Ecto neural progenitor cell (in vitro differentiated cells): ENCODE results near the gene TENT5C.

Experiments
- DNase-seq: peaks from one replicate; pipeline ENCODE4 v3.0.0-alpha.2; 2018; ENCODE audit warnings: low spot score

The TENT5C gene

GRCh38 chr1:117636637-117637425, 31.0 kb downstream of the TENT5C start:
- no peak for DNase-seq

GRCh38 chr1:117638141-117638540, 32.3 kb downstream of the TENT5C start:
- no peak for DNase-seq

GRCh38 chr1:117638759-117639158, 32.9 kb downstream of the TENT5C start:
- DNase-seq, result no peak

- no peak for DNase-seq
These were observed 33.9 kb downstream of the TENT5C start for GRCh38 chr1:117639741-117640140.

GRCh38 chr1:117641536-117641935, 35.7 kb downstream of the TENT5C start:
- no peak for DNase-seq

GRCh38 chr1:117642963-117643362, 37.1 kb downstream of the TENT5C start:
- no peak for DNase-seq

GRCh38 chr1:117643601-117644000, 37.8 kb downstream of the TENT5C start:
- no peak for DNase-seq

- no peak for DNase-seq
These were observed 39.0 kb downstream of the TENT5C start for GRCh38 chr1:117644696-117645311.

- no peak for DNase-seq
These were observed 39.5 kb downstream of the TENT5C start for GRCh38 chr1:117645343-117645742.

- no peak for DNase-seq
These were observed 40.4 kb downstream of the TENT5C start for GRCh38 chr1:117646007-117646811.

GRCh38 chr1:117646956-117647355, 41.1 kb downstream of the TENT5C start:
- no peak for DNase-seq

GRCh38 chr1:117648015-117648414, 42.2 kb downstream of the TENT5C start:
- no peak for DNase-seq

GRCh38 chr1:117650840-117651568, 45.2 kb downstream of the TENT5C start:
- DNase-seq, result no peak

GRCh38 chr1:117651616-117652015, 45.8 kb downstream of the TENT5C start:
- DNase-seq, result no peak

- no peak for DNase-seq
These were observed 46.6 kb downstream of the TENT5C start for GRCh38 chr1:117652421-117652820.

GRCh38 chr1:117653195-117653594, 47.3 kb downstream of the TENT5C start:
- no peak for DNase-seq

GRCh38 chr1:117653732-117654492, 48.1 kb downstream of the TENT5C start:
- no peak for DNase-seq

GRCh38 chr1:117654493-117655219, 48.8 kb downstream of the TENT5C start:
- DNase-seq, result no peak

- no peak for DNase-seq
These were observed 49.4 kb downstream of the TENT5C start for GRCh38 chr1:117655220-117655577.

- DNase-seq, result no peak
These were observed 50.4 kb downstream of the TENT5C start for GRCh38 chr1:117656202-117656641.

- no peak for DNase-seq
These were observed 51.2 kb downstream of the TENT5C start for GRCh38 chr1:117657031-117657430.
